GM19467 (cell line): Measurements from ENCODE around the gene KCNRG.
A peak's percentile ranks its signal among the peaks of the same experiment; 100 is the strongest.
"Not testable (repeated sequence)": the region's sequence is repeated elsewhere in the genome, so short reads cannot be mapped to it uniquely, and the experiment has no call there.

Source experiments
- ATAC-seq: cut with Tn5 transposase; IDR thresholded peaks from one replicate; pipeline ENCODE4 v1.9.1; 2021; ENCODE audit warnings: mild to moderate bottlenecking, moderate library complexity; ENCODE audit not compliant: unreplicated experiment

Gene KCNRG

DNA sequence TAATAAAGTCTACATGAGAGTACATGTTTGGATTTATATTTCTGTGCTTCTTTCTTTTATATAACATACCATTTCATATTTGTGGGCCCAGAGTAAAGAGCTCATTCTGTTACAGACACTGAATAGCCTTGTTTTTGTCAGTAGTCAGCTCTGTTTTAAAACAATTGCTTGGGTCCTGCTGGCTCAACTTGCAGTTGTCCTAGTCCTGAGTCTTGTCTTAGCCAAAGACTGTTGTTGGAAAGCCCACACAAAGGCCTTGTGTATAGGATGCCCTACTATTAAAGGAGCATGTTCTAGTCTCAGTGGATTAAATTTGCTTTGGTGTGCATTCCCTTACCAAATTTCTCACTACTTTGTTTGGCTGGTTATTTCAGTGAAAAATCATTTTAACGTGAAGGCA lies 3.8 kb upstream of the KCNRG start:
- no peak for ATAC-seq

- no peak for ATAC-seq
Observed at GRCh38 chr13:50012396-50013169, 2.7 kb upstream of the KCNRG start.

DNA sequence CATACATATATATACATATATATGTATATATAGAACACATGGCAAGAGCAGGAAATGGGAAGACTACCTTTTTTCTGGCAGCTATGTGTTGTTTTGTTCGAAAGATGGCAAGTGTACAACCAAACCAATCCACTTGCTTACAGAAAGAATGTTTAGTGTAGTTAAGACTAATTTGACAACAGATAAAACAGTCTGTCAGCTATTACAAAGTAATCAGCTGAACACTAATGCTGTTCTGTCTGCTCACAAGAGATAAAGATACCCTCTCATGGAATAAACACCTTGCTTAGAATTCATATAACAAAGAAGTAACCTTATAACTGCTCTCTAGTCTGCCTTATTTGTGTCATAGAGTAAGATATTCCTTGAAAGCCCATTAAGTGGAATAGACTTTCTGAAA lies 858 bp upstream of the KCNRG start:
- no peak for ATAC-seq

GRCh38 chr13:50015750-50016149 lies 506 bp downstream of the KCNRG start:
- ATAC-seq: no peak

- ATAC-seq: no peak
Observed at GRCh38 chr13:50016444-50016843, 1.2 kb downstream of the KCNRG start.

GRCh38 chr13:50017819-50018218 lies 2.6 kb downstream of the KCNRG start:
- no peak for ATAC-seq

DNA sequence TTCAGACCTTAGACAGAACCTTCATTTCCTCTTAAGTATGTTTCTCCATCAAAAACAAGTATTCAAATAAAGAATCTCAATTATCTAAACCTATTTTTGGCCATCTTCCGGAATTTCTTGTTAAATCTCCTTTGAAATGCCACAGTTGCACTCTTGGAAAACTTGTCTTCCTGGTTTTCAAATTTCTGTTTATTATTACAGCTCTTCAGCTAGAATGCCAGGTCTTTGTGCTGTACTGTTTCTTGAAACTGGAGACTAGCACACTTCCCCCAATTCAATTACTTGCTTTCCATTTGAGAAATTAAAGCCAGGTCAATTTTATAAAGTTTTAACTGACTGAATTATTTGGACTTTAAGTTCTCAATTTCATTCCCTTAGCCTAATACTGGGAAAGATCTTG lies 10.2 kb downstream of the KCNRG start:
- no peak for ATAC-seq

- ATAC-seq: peak; percentile 97
Observed at GRCh38 chr13:50026788-50027473, 11.7 kb downstream of the KCNRG start.

GRCh38 chr13:50030315-50030714 lies 15.1 kb downstream of the KCNRG start:
- no peak for ATAC-seq

DNA sequence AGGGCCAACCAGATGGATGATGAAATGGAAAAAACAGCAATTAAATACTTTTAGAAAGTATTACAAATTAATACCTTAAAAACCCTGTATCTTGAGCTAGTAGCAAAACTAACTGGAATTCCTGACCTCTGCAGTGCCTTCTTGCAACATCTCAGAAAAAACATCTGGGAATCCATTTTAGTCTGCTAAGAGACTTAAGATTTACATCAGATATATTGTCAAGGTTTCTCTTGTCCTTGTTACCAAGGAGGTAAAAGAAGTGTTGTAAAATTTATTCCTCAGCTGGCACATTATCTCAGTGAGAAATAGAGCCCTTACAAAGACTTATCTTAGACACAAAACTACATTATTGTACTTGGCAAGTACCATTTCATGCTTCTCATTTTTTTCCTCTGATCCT lies 18.5 kb downstream of the KCNRG start:
- no peak for ATAC-seq

GRCh38 chr13:50037788-50038187 lies 22.5 kb downstream of the KCNRG start:
- ATAC-seq: no peak

GRCh38 chr13:50038266-50038665 lies 23.0 kb downstream of the KCNRG start:
- no peak for ATAC-seq

- no peak for ATAC-seq
Observed at GRCh38 chr13:50052478-50052877, 37.2 kb downstream of the KCNRG start.

- ATAC-seq: no peak
Observed at GRCh38 chr13:50053844-50054243, 38.6 kb downstream of the KCNRG start.

DNA sequence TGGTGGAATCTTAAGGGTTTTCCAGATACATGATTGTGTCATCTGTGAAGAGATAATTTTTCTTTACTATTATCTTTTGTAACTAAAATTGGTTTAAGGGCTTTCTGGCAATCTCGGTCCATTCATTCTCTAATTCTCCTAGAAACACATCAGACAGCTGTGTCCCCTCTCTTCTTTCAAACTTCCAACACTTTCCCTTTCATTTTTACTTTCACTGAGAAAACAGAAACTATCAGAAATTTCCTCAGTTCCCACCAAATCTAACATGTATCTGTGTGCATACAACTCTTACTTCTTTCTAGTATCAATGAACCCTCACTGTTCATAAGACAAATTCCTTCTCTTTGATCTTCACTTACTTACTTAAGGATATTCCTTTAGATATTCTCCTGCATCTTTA lies 40.2 kb downstream of the KCNRG start:
- no peak for ATAC-seq

DNA sequence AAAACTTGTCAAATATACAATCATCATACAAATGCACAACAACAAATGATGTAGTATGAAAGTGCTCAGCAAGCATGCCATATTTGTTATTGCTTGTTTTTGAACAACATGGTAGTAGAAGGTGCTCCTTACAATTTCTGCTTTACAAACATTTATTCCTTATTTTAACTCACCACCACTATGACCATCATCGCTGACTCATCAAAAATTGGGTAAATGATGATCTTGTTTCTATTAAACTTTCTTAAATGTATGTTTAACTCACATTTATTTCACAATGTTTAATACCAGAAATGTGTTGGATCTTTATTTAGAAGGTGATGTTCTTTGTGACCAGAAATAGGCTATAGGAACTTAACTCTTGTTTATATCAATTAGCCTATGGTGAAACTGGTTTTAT lies 45.5 kb downstream of the KCNRG start:
- ATAC-seq: no peak

GRCh38 chr13:50062336-50062735 lies 47.1 kb downstream of the KCNRG start:
- ATAC-seq: not testable (repeated sequence)

GRCh38 chr13:50065712-50066111 lies 50.5 kb downstream of the KCNRG start:
- ATAC-seq: no peak

DNA sequence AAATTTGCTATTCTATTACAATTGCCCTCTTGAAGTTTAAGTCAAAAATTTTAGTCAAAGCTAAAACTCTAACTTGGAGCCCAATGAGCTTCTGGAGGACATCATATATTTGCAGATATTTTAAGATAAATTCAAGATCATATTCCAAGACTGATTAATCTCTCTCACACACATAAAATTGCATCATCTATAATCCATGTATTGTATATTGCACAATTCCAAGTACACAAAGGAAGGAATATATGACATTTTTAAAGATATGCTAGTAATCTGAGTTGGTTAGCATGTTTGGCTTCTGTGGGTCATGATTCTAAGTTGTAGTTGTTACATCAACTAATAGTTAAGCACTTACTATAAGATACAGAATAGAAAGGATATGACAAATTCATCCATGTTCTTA lies 53.3 kb downstream of the KCNRG start:
- ATAC-seq: no peak

DNA sequence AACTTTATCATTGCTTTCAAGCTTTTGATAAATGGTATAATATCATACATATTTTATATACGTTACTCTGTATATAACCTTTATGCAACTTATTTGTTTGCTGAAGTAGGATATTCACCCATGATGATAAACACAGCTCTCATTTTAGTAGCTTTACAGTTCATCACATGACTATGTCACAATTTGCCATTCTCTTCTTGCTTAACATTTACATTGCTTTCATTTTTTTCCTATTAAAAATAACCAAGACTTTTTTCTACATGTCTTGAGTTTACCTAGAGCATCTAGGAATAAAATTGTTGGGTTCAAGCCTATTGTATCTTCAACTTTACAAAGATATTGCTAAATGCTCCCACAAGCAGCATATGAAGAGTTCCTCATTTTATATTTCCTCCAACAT lies 54.0 kb downstream of the KCNRG start:
- no peak for ATAC-seq

- ATAC-seq: no peak
Observed at GRCh38 chr13:50070186-50070585, 54.9 kb downstream of the KCNRG start.
